ENCODE results near the gene MS4A8.

GRCh38 chr11:60761436-60762190 lies 62.2 kb downstream of the MS4A8 start:
- TF ChIP-seq CTCF (IDR thresholded peaks at IDR 0.05) (no peak), ZFX (IDR thresholded peaks at IDR 0.05; ENCODE audit: borderline replicate concordance) (no peak)

Data from 22Rv1 (cell line).